ENCODE results near the gene TACO1.

DNA sequence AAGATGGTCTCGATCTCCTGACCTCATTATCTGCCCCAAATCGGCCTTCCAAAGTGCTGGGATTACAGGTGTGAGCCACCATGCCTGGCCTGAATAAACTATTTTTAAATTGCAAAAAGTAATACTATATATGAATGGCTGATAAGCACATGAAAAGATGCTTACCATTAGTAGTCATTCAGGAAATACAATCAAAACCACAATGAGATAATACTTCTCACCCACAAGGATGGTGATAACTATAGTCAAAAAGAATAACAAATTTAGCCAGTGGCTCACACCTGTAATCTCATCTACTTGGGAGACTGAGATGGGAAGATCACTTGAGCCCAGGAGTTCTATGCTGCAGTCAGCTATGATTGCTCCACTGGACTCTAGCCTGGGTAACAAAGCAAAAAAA, 2.4 kb upstream of the TACO1 start:
- TF ChIP-seq CTCF (IDR thresholded peaks at IDR 0.05 in 4 of 5, conservative IDR thresholded peaks at IDR 0.05 in 1 of 5) (no peak), POLR2A (IDR thresholded peaks at IDR 0.05) (no peak)
